Upper lobe of right lung (tissue), 1 donor: ENCODE data around the gene FAM107A. TPM values are rescaled to one million over a fixed set of nuclear protein-coding genes. Genes with fewer than 3 reads are reported as not detected.
A peak's percentile ranks its signal among the peaks of the same experiment; 100 is the strongest.

Experiments used
- ATAC-seq: fragments of 200-7000 bp; cut with Tn5 transposase; one replicate; pipeline ENCODE4 v1.9.1; 2020; ENCODE audit warnings: mild to moderate bottlenecking, moderate library complexity
- DNase-seq: peaks from one replicate; pipeline ENCODE4 v3.0.0-alpha.2; 2020
- H3K27ac ChIP-seq: fragments of 200-600 bp; one replicate; pipeline ENCODE4 v1.8.0; 2022
- H3K27me3 ChIP-seq: fragments of 200-600 bp; one replicate; pipeline ENCODE4 v1.8.0; 2022; ENCODE audit warnings: mild to moderate bottlenecking
- H3K36me3 ChIP-seq: fragments of 200-600 bp; one replicate; pipeline ENCODE4 v1.8.0; 2022
- H3K4me1 ChIP-seq: fragments of 200-600 bp; one replicate; pipeline ENCODE4 v1.8.0; 2022
- H3K4me3 ChIP-seq: fragments of 200-600 bp; one replicate; pipeline ENCODE4 v1.8.0; 2022; ENCODE audit warnings: mild to moderate bottlenecking
- H3K9me3 ChIP-seq: fragments of 200-600 bp; one replicate; pipeline ENCODE4 v1.8.0; 2022
- CTCF ChIP-seq: fragments of 200-600 bp; IDR thresholded peaks from one replicate; pipeline ENCODE4 v1.8.0; 2022; ENCODE audit warnings: antibody characterized with exemption
- intact Hi-C: fragments of 100-400 bp; cut with DNase I; formaldehyde crosslinking; loops from one replicate; pipeline ENCODE4 v1.11.0; 2022
- total RNA-seq: library from RNA; stranded (reverse); fragmentation: NEBNext Ultra II Directional; extraction: Animal tissue kit (Norgen Biotek cat#: 25700); gene quantifications from one replicate; pipeline ENCODE4 v1.2.1, GENCODE V29; 2021
- donor health status: DM: no; HTN: yes; CAD: no; lungs with severe emphysema.

FAM107A gene
- total RNA-seq, 1 donor from 2014 or later, result 91.5 TPM

- Histone ChIP-seq H3K27me3 (no peaks in the 10 kb centered on the region), H3K9me3 (no peaks in the 10 kb centered on the region), H3K4me1 (peaks cover 25% of the 10 kb centered on the region), H3K27ac (no peak overlapping the region), H3K36me3 (no peaks in the 10 kb centered on the region), H3K4me3 (no peak overlapping the region)
- TF ChIP-seq CTCF, result no peak
- DNase-seq, result no peak
- intact Hi-C loops, result no loop called here
- no peak for ATAC-seq
These were observed 36.9 kb downstream of the FAM107A start for GRCh38 chr3:58540176-58540858.

- Histone ChIP-seq H3K27ac (no peak overlapping the region), H3K4me3 (no peak overlapping the region), H3K4me1 (peaks cover 25% of the 10 kb centered on the region), H3K27me3 (no peaks in the 10 kb centered on the region), H3K36me3 (no peaks in the 10 kb centered on the region), H3K9me3 (no peaks in the 10 kb centered on the region)
- TF ChIP-seq CTCF, result no peak
- DNase-seq (no peak), ATAC-seq (no peak)
- intact Hi-C loops, result no loop called here
These were observed 37.6 kb downstream of the FAM107A start for GRCh38 chr3:58539626-58540025.

- intact Hi-C loops, result no loop called here
- no peak for DNase-seq
- Histone ChIP-seq H3K27me3 (no peaks in the 10 kb centered on the region), H3K4me1 (peaks cover 25% of the 10 kb centered on the region), H3K27ac (peak overlapping the region; percentile 76), H3K4me3 (no peak overlapping the region), H3K36me3 (no peaks in the 10 kb centered on the region), H3K9me3 (no peaks in the 10 kb centered on the region)
- no peak for TF ChIP-seq CTCF
- ATAC-seq, result peak; percentile 68
These were observed 39.5 kb downstream of the FAM107A start for GRCh38 chr3:58537412-58538301.

GRCh38 chr3:58536501-58537411 is 40.4 kb downstream of the FAM107A start, which contains the start of gene ACOX2:
Gene ACOX2, minus strand, starts transcription at chr3:58537190. Its CDS starts 2,084 bp downstream, at chr3:58535106.
- peak within 1 kb of the TSS; percentile 76 for H3K27ac ChIP-seq
- ATAC-seq (peak; percentile 90), DNase-seq (peak; percentile 88)
- intact Hi-C loops, result no loop called here
- H3K9me3 ChIP-seq, result no peaks in the 10 kb centered on the region
- no peaks in the 10 kb centered on the region for H3K27me3 ChIP-seq
- H3K4me3 ChIP-seq, result peak within 1 kb of the TSS; percentile 54
- no peaks in the 10 kb centered on the region for H3K36me3 ChIP-seq
- no peak for TF ChIP-seq CTCF
- peaks cover 25% of the 10 kb centered on the region for H3K4me1 ChIP-seq
